ENCODE measurements around the gene IKZF2. TPM values are rescaled to one million over a fixed set of nuclear protein-coding genes. Genes with fewer than 3 reads are reported as not detected.
A peak's percentile ranks its signal among the peaks of the same experiment; 100 is the strongest.

Gene IKZF2
- polyA plus RNA-seq, 4 donors = under 0.01 to 3.7 (median 0.22) TPM

DNA sequence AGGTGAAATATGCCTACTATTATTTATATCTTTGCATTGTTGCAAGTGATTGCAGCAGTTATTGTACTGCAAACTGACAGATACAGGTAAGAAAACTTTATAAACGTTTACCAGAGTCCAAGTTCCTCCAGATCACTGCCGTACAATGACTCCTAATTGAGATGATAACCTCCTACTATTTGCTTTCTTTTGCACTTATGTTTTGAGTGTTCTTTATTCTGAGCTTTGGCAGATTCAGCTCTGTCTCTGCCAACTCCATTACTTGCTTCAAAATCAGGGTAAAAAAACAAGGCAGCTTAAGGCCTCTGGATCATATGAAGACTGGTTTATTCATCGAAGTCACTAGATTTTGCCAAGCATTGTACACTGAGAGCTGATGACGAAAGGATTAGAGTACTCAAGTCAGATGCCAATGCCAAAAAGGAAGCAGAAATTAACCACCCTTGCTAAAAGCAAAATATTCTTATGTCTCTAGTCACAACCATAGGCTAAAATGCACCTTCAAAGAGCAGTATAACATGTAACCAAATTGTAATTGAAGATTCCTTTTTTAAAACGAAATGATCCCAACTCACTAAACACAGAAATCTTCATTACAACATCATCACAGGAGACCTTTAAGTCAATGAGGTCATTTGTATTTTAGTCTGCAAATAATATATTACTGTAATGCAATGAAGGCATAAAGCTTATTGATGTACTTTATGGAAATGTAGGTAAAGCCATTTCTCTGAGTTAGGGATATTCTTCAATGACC lies 10.5 kb upstream of the IKZF2 start:
- H3K4me3 ChIP-seq (ENCODE audit: low read depth in 1 of 3, low read length in 3 of 3) = no peak overlapping the region
- no peaks in the 10 kb centered on the region for H3K9me3 ChIP-seq (ENCODE audit: control insufficient read depth in 2 of 2, insufficient read depth in 1 of 2, low read depth in 1 of 2, low read length in 1 of 2)
- no peak overlapping the region for H3K27ac ChIP-seq (ENCODE audit: low read depth in 1 of 3, low read length in 2 of 3)
- 49 to 50% (median 50%) methylated on average over 5 of the region's 5 CpGs for WGBS, 3 donors
- H3K27me3 ChIP-seq (ENCODE audit: control insufficient read depth in 3 of 3, insufficient read depth in 3 of 3, low read length in 3 of 3) = no peaks in the 10 kb centered on the region
- H3K36me3 ChIP-seq (ENCODE audit: control insufficient read depth in 3 of 3, insufficient read depth in 2 of 3, low read depth in 1 of 3, low read length in 3 of 3) = no peaks in the 10 kb centered on the region
- no peak for FAIRE-seq
- DNase-seq = no peak
- no peaks in the 10 kb centered on the region for H3K4me1 ChIP-seq (ENCODE audit: control insufficient read depth in 3 of 3, insufficient read depth in 2 of 3, low read depth in 1 of 3, low read length in 2 of 3)

GRCh38 chr2:213159768-213160167 lies 8.4 kb upstream of the IKZF2 start:
- WGBS, 3 donors = 95 to 96% (median 95%) methylated on average over 2 of the region's 2 CpGs
- FAIRE-seq = no peak

GRCh38 chr2:213157242-213157641 lies 5.8 kb upstream of the IKZF2 start:
- H3K36me3 ChIP-seq (ENCODE audit: control insufficient read depth in 3 of 3, insufficient read depth in 2 of 3, low read depth in 1 of 3, low read length in 3 of 3) = no peaks in the 10 kb centered on the region
- no peak overlapping the region for H3K4me3 ChIP-seq (ENCODE audit: low read depth in 1 of 3, low read length in 3 of 3)
- no peaks in the 10 kb centered on the region for H3K4me1 ChIP-seq (ENCODE audit: control insufficient read depth in 3 of 3, insufficient read depth in 2 of 3, low read depth in 1 of 3, low read length in 2 of 3)
- WGBS, 3 donors = 49 to 65% (median 58%) methylated on average over 3 of the region's 3 CpGs
- no peaks in the 10 kb centered on the region for H3K27me3 ChIP-seq (ENCODE audit: control insufficient read depth in 3 of 3, insufficient read depth in 3 of 3, low read length in 3 of 3)
- no peak for FAIRE-seq
- no peak for DNase-seq
- H3K9me3 ChIP-seq (ENCODE audit: control insufficient read depth in 2 of 2, insufficient read depth in 1 of 2, low read depth in 1 of 2, low read length in 1 of 2) = no peaks in the 10 kb centered on the region
- no peak overlapping the region for H3K27ac ChIP-seq (ENCODE audit: low read depth in 1 of 3, low read length in 2 of 3)

More at GRCh38 chr2:213159768-213160167, 8.4 kb upstream of the IKZF2 start:
- DNase-seq = no peak
- Histone ChIP-seq H3K27me3 (ENCODE audit: control insufficient read depth in 3 of 3, insufficient read depth in 3 of 3, low read length in 3 of 3) (no peaks in the 10 kb centered on the region), H3K9me3 (ENCODE audit: control insufficient read depth in 2 of 2, insufficient read depth in 1 of 2, low read depth in 1 of 2, low read length in 1 of 2) (no peaks in the 10 kb centered on the region), H3K36me3 (ENCODE audit: control insufficient read depth in 3 of 3, insufficient read depth in 2 of 3, low read depth in 1 of 3, low read length in 3 of 3) (no peaks in the 10 kb centered on the region), H3K4me3 (ENCODE audit: low read depth in 1 of 3, low read length in 3 of 3) (no peak overlapping the region), H3K4me1 (ENCODE audit: control insufficient read depth in 3 of 3, insufficient read depth in 2 of 3, low read depth in 1 of 3, low read length in 2 of 3) (no peaks in the 10 kb centered on the region), H3K27ac (ENCODE audit: low read depth in 1 of 3, low read length in 2 of 3) (no peak overlapping the region)

DNA sequence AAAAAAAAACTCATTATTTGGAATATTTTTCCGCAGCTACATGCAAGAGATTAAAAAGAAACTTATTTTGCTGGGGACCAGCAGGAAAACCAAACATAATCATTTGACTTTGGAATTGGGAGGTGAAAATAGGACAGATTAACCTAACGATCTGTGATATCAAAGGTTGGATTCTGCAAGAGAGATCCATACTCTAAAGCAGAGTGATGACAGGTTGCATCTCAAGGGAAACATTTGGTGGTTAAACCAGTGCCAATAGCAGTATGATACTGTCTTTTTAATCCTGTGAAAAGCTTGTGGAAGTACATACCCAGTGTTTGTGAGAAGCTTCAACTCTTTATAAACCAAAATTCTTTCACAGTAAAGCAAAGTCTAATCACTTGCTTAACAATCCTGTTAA lies 5.3 kb upstream of the IKZF2 start:
- 55 to 78% (median 61%) methylated on average over 2 of the region's 2 CpGs for WGBS, 3 donors
- FAIRE-seq (no peak), DNase-seq (no peak)
- Histone ChIP-seq H3K4me3 (ENCODE audit: low read depth in 1 of 3, low read length in 3 of 3) (no peak overlapping the region), H3K27ac (ENCODE audit: low read depth in 1 of 3, low read length in 2 of 3) (no peak overlapping the region), H3K9me3 (ENCODE audit: control insufficient read depth in 2 of 2, insufficient read depth in 1 of 2, low read depth in 1 of 2, low read length in 1 of 2) (no peaks in the 10 kb centered on the region), H3K36me3 (ENCODE audit: control insufficient read depth in 3 of 3, insufficient read depth in 2 of 3, low read depth in 1 of 3, low read length in 3 of 3) (no peaks in the 10 kb centered on the region), H3K4me1 (ENCODE audit: control insufficient read depth in 3 of 3, insufficient read depth in 2 of 3, low read depth in 1 of 3, low read length in 2 of 3) (no peaks in the 10 kb centered on the region), H3K27me3 (ENCODE audit: control insufficient read depth in 3 of 3, insufficient read depth in 3 of 3, low read length in 3 of 3) (no peaks in the 10 kb centered on the region)

DNA sequence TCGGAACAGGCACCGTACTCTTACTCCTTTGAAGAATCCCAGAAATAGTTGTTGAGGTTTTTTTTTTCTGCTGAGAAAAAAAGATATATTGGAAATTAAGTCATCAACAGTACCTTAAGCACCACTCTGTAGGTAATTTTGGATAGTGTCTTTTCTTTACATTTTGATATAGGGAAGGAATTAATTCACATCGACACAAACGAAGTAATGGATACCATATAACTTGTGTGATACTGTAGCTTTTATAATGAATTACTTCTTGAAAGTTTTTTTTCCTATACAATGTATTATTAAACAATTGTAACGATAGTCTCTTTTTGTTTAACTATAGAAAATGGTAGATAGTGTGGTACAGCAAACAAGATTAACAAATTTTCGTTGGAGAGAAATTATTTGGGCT lies 1.5 kb upstream of the IKZF2 start:
- WGBS, 3 donors = 29 to 49% (median 36%) methylated on average over 6 of the region's 6 CpGs
- no peak for DNase-seq
- Histone ChIP-seq H3K36me3 (ENCODE audit: control insufficient read depth in 3 of 3, insufficient read depth in 2 of 3, low read depth in 1 of 3, low read length in 3 of 3) (no peaks in the 10 kb centered on the region), H3K27ac (ENCODE audit: low read depth in 1 of 3, low read length in 2 of 3) (no peak overlapping the region), H3K4me3 (ENCODE audit: low read depth in 1 of 3, low read length in 3 of 3) (peak overlapping the region in 1 of 3 donors; percentile 75), H3K9me3 (ENCODE audit: control insufficient read depth in 2 of 2, insufficient read depth in 1 of 2, low read depth in 1 of 2, low read length in 1 of 2) (no peaks in the 10 kb centered on the region), H3K4me1 (ENCODE audit: control insufficient read depth in 3 of 3, insufficient read depth in 2 of 3, low read depth in 1 of 3, low read length in 2 of 3) (no peaks in the 10 kb centered on the region), H3K27me3 (ENCODE audit: control insufficient read depth in 3 of 3, insufficient read depth in 3 of 3, low read length in 3 of 3) (no peaks in the 10 kb centered on the region)
- FAIRE-seq = no peak

- FAIRE-seq (no peak), DNase-seq (peak in 1 of 2 donors; percentile 47)
- H3K9me3 ChIP-seq (ENCODE audit: control insufficient read depth in 2 of 2, insufficient read depth in 1 of 2, low read depth in 1 of 2, low read length in 1 of 2) = no peaks in the 10 kb centered on the region
- H3K27me3 ChIP-seq (ENCODE audit: control insufficient read depth in 3 of 3, insufficient read depth in 3 of 3, low read length in 3 of 3) = no peaks in the 10 kb centered on the region
- peak overlapping the region; percentile 61 to 75 (median 65) for H3K4me3 ChIP-seq (ENCODE audit: low read depth in 1 of 3, low read length in 3 of 3)
- 0 to 2% (median 1%) methylated on average over 39 of the region's 39 CpGs for WGBS, 3 donors
- H3K4me1 ChIP-seq (ENCODE audit: control insufficient read depth in 3 of 3, insufficient read depth in 2 of 3, low read depth in 1 of 3, low read length in 2 of 3) = no peaks in the 10 kb centered on the region
- H3K36me3 ChIP-seq (ENCODE audit: control insufficient read depth in 3 of 3, insufficient read depth in 2 of 3, low read depth in 1 of 3, low read length in 3 of 3) = no peaks in the 10 kb centered on the region
- peak overlapping the region; percentile 46 to 90 (median 82) for H3K27ac ChIP-seq (ENCODE audit: low read depth in 1 of 3, low read length in 2 of 3)
Observed at GRCh38 chr2:213152065-213152794, 818 bp upstream of the IKZF2 start.

- 2 to 8% (median 6%) methylated on average over 7 to 8 of the region's 10 CpGs for WGBS, 3 donors
Observed at GRCh38 chr2:213150315-213151097, 906 bp downstream of the IKZF2 start.

GRCh38 chr2:213149949-213150314 lies 1.5 kb downstream of the IKZF2 start:
- H3K36me3 ChIP-seq (ENCODE audit: control insufficient read depth in 3 of 3, insufficient read depth in 2 of 3, low read depth in 1 of 3, low read length in 3 of 3) = no peaks in the 10 kb centered on the region
- DNase-seq (no peak), FAIRE-seq (no peak)
- peak overlapping the region in 2 of 3 donors; percentile 1 to 52 for H3K27ac ChIP-seq (ENCODE audit: low read depth in 1 of 3, low read length in 2 of 3)
- WGBS, 3 donors = 1 to 2% (median 2%) methylated on average over 7 of the region's 7 CpGs
- no peaks in the 10 kb centered on the region for H3K4me1 ChIP-seq (ENCODE audit: control insufficient read depth in 3 of 3, insufficient read depth in 2 of 3, low read depth in 1 of 3, low read length in 2 of 3)
- H3K4me3 ChIP-seq (ENCODE audit: low read depth in 1 of 3, low read length in 3 of 3) = peak overlapping the region; percentile 43 to 79 (median 61)
- H3K27me3 ChIP-seq (ENCODE audit: control insufficient read depth in 3 of 3, insufficient read depth in 3 of 3, low read length in 3 of 3) = no peaks in the 10 kb centered on the region
- no peaks in the 10 kb centered on the region for H3K9me3 ChIP-seq (ENCODE audit: control insufficient read depth in 2 of 2, insufficient read depth in 1 of 2, low read depth in 1 of 2, low read length in 1 of 2)

More at GRCh38 chr2:213150315-213151097, 906 bp downstream of the IKZF2 start:
- H3K27ac ChIP-seq (ENCODE audit: low read depth in 1 of 3, low read length in 2 of 3) = peak overlapping the region in 2 of 3 donors; percentile 52 to 81
- H3K36me3 ChIP-seq (ENCODE audit: control insufficient read depth in 3 of 3, insufficient read depth in 2 of 3, low read depth in 1 of 3, low read length in 3 of 3) = no peaks in the 10 kb centered on the region
- peak overlapping the region; percentile 43 to 79 (median 61) for H3K4me3 ChIP-seq (ENCODE audit: low read depth in 1 of 3, low read length in 3 of 3)
- H3K27me3 ChIP-seq (ENCODE audit: control insufficient read depth in 3 of 3, insufficient read depth in 3 of 3, low read length in 3 of 3) = no peaks in the 10 kb centered on the region
- peak; percentile 5 to 46 for DNase-seq
- H3K4me1 ChIP-seq (ENCODE audit: control insufficient read depth in 3 of 3, insufficient read depth in 2 of 3, low read depth in 1 of 3, low read length in 2 of 3) = no peaks in the 10 kb centered on the region
- FAIRE-seq = no peak
- no peaks in the 10 kb centered on the region for H3K9me3 ChIP-seq (ENCODE audit: control insufficient read depth in 2 of 2, insufficient read depth in 1 of 2, low read depth in 1 of 2, low read length in 1 of 2)
